Choroid plexus epithelial cell (primary cell): Measurements from ENCODE around the gene FTCDNL1.

ENCODE experiments used
- DNase-seq: peaks from one replicate; pipeline ENCODE4 v3.0.0-alpha.2; 2010; ENCODE audit warnings: low read depth
- H3K4me3 ChIP-seq: 2 replicates; pipeline ENCODE4 v1.5.1; 2011; ENCODE audit warnings: low read depth, mild to moderate bottlenecking, control low read depth, low read length, moderate library complexity
- CTCF ChIP-seq: conservative IDR thresholded peaks from 2 replicates; pipeline ENCODE4 v1.5.1; 2011; ENCODE audit warnings: low read depth, mild to moderate bottlenecking, control low read depth, inconsistent platforms, low read length, moderate library complexity

The FTCDNL1 gene

GRCh38 chr2:199738727-199739412, 112.1 kb downstream of the FTCDNL1 start:
- no peak overlapping the region for H3K4me3 ChIP-seq
- TF ChIP-seq CTCF, result no peak
- peak; percentile 60 for DNase-seq

- TF ChIP-seq CTCF, result no peak
- no peak overlapping the region for H3K4me3 ChIP-seq
- DNase-seq, result no peak
Observed at GRCh38 chr2:199734651-199735050, 116.3 kb downstream of the FTCDNL1 start.

GRCh38 chr2:199734011-199734410, 117.0 kb downstream of the FTCDNL1 start:
- H3K4me3 ChIP-seq, result no peak overlapping the region
- no peak for TF ChIP-seq CTCF
- DNase-seq, result no peak

GRCh38 chr2:199727801-199728200, 123.2 kb downstream of the FTCDNL1 start:
- H3K4me3 ChIP-seq, result no peak overlapping the region
- no peak for DNase-seq
- TF ChIP-seq CTCF, result no peak

GRCh38 chr2:199727306-199727705, 123.7 kb downstream of the FTCDNL1 start:
- TF ChIP-seq CTCF, result no peak

GRCh38 chr2:199718074-199718473, 132.9 kb downstream of the FTCDNL1 start:
- H3K4me3 ChIP-seq, result no peak overlapping the region
- TF ChIP-seq CTCF, result no peak
- no peak for DNase-seq

More at GRCh38 chr2:199727306-199727705, 123.7 kb downstream of the FTCDNL1 start:
- DNase-seq, result no peak
- H3K4me3 ChIP-seq, result no peak overlapping the region

- no peak for DNase-seq
- TF ChIP-seq CTCF, result no peak
- H3K4me3 ChIP-seq, result no peak overlapping the region
Observed at GRCh38 chr2:199717587-199717907, 133.4 kb downstream of the FTCDNL1 start.
